ENCODE data around the gene TESMIN. TPM values are rescaled to one million over a fixed set of nuclear protein-coding genes. Genes with fewer than 3 reads are reported as not detected.

The TESMIN gene
- total and polyA plus RNA-seq, 2 of the 4 experiments (the other 2 are of a cell fraction), result 0.90 to 2.2 TPM

DNA sequence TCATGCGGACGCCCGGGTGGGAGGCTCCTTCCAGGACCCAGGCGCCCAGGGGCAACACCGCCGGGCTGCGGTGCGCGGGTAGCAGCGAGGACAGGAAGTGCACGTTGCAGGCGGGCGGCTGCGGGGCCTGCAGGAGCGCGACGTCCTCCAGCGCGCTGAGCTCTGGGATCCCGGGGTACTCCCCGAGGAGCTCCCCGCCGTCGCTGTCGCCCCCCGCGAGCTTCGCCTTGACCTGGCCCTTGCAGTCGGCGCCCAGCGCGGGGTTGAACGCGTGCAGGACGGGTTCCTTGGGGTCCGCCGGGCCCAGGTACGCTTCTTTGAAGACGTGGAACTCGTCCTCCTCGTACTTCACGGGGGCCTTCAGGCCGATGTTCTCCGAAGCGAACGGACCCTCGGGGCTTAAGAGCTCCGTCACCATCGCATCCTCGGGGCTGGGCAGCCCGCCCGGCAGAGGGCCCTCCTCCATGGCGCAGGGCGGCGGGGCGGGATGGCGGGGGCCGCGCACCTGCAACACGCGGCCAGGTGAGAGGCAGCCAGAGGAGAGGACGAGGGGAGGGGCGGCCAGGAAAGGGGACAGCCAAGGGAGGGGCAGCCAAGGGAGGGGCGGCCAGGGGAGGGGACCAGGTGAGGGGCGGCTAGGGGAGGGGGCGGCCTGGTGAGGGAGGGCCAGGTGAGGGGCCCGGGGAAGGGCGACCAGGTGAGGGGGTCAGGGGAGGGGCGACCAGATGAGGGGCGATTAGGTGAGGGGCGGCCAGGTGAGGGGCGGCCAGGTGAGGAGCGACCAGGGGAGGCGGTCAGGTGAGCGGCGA is 921 bp downstream of the TESMIN start:
- no peak overlapping the region for H2BK15ac ChIP-seq (ENCODE audit: low read depth, low read length)
- no peak overlapping the region for H2BK120ac ChIP-seq (ENCODE audit: low read depth, low read length)
- no peaks in the 10 kb centered on the region for H3K27me3 ChIP-seq (ENCODE audit: control insufficient read depth, insufficient read depth, low read length)
- no peak overlapping the region for H3K14ac ChIP-seq (replicated peaks; ENCODE audit: low read depth, low read length)
- 52% methylated on average over 35 of the region's 76 CpGs; no CpG with 5 or more reads in 1 of the 2 experiments for WGBS, 2 experiments (ENCODE audit: extremely low coverage in 2 of 2, insufficient read length in 1 of 2)
- no peak overlapping the region for H3K56ac ChIP-seq (ENCODE audit: extremely low read depth, insufficient read depth, low read length)
- no peaks in the 10 kb centered on the region for H3K4me1 ChIP-seq (ENCODE audit: control insufficient read depth, insufficient read depth, low read length)
- H4K8ac ChIP-seq (ENCODE audit: low read depth in 2 of 2, low read length in 2 of 2), result no peak overlapping the region
- no peak for DNase-seq
- no peaks in the 10 kb centered on the region for H3K9me3 ChIP-seq (ENCODE audit: control insufficient read depth, insufficient read depth, low read length)
- no peak overlapping the region for H2BK5ac ChIP-seq (ENCODE audit: low read depth, low read length, poor library complexity, severe bottlenecking)
- dilution Hi-C loops (cut with HindIII; ENCODE audit: low sequenced_read_pairs, unreplicated experiment), result no loop called here
- ChIA-PET CTCF (no interaction called here), POLR2A (ENCODE audit: unreplicated experiment) (no interaction called here)
- no peak overlapping the region for H4K5ac ChIP-seq (ENCODE audit: low read depth, low read length)
- H4K20me1 ChIP-seq (ENCODE audit: insufficient read depth, low read length), result no peaks in the 10 kb centered on the region
- H3K27ac ChIP-seq (ENCODE audit: insufficient read depth, low read length), result no peak overlapping the region
- H3K4me2 ChIP-seq (ENCODE audit: low read depth, low read length), result no peak overlapping the region
- H3K18ac ChIP-seq (ENCODE audit: low read depth, low read length), result no peak overlapping the region
- no peak overlapping the region for H3K9ac ChIP-seq (ENCODE audit: low read depth, low read length)
- intact Hi-C loops (cut with micrococcal nuclease), result no loop called here
- no peaks in the 10 kb centered on the region for H3K9me1 ChIP-seq (ENCODE audit: insufficient read depth, low read length)
- no peak overlapping the region for H2AK5ac ChIP-seq (ENCODE audit: low read depth, low read length)
- no peak overlapping the region for H4K91ac ChIP-seq (ENCODE audit: insufficient read depth, low read depth, low read length)
- BruUV-seq (replicated peaks), result no TSS peak
- ATAC-seq (ENCODE audit: low read depth), result no peak
- in situ Hi-C loops (cut with MboI; ENCODE audit: low sequenced_read_pairs), result no loop called here
- no peak overlapping the region for H2BK20ac ChIP-seq (ENCODE audit: low read depth, low read length)
- TF ChIP-seq, protein P1, sequence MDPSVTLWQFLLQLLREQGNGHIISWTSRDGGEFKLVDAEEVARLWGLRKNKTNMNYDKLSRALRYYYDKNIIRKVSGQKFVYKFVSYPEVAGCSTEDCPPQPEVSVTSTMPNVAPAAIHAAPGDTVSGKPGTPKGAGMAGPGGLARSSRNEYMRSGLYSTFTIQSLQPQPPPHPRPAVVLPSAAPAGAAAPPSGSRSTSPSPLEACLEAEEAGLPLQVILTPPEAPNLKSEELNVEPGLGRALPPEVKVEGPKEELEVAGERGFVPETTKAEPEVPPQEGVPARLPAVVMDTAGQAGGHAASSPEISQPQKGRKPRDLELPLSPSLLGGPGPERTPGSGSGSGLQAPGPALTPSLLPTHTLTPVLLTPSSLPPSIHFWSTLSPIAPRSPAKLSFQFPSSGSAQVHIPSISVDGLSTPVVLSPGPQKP (IDR thresholded peaks at IDR 0.05; ENCODE audit: borderline replicate concordance, low read depth, low read length), result no peak
- no peak for TF ChIP-seq MXI1 (IDR thresholded peaks at IDR 0.05; ENCODE audit: borderline replicate concordance, low read depth, low read length)
- TF ChIP-seq RFX5 (IDR thresholded peaks at IDR 0.05; ENCODE audit: low read depth, low read length), result no peak
- TF ChIP-seq, protein P2, sequence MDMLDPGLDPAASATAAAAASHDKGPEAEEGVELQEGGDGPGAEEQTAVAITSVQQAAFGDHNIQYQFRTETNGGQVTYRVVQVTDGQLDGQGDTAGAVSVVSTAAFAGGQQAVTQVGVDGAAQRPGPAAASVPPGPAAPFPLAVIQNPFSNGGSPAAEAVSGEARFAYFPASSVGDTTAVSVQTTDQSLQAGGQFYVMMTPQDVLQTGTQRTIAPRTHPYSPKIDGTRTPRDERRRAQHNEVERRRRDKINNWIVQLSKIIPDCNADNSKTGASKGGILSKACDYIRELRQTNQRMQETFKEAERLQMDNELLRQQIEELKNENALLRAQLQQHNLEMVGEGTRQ (IDR thresholded peaks at IDR 0.05; ENCODE audit: low read depth, low read length), result no peak
- no peak for TF ChIP-seq CTCF (conservative IDR thresholded peaks at IDR 0.05; ENCODE audit: low read depth, low read length)
- no peak for TF ChIP-seq RCOR1 (IDR thresholded peaks at IDR 0.05; ENCODE audit: insufficient replicate concordance, low read length)
- no peak for TF ChIP-seq SMC3 (IDR thresholded peaks at IDR 0.05; ENCODE audit: low read depth, low read length)
- TF ChIP-seq MAFK (IDR thresholded peaks at IDR 0.05; ENCODE audit: low read depth, low read length), result no peak
- TF ChIP-seq CHD1 (IDR thresholded peaks at IDR 0.05; ENCODE audit: low read depth, low read length), result no peak
- no peak for TF ChIP-seq MAZ (IDR thresholded peaks at IDR 0.05; ENCODE audit: borderline replicate concordance, low read depth, low read length)
- no peak for TF ChIP-seq FOS (IDR thresholded peaks at IDR 0.05; ENCODE audit: low read depth, low read length)
- TF ChIP-seq POLR2A (IDR thresholded peaks at IDR 0.05; ENCODE audit: low read depth, low read length), result no peak
- TF ChIP-seq CEBPB (IDR thresholded peaks at IDR 0.05; ENCODE audit: low read depth, low read length), result no peak
- no peak for TF ChIP-seq NFE2L2 (IDR thresholded peaks at IDR 0.05; ENCODE audit: low read depth, low read length)
- TF ChIP-seq RAD21 (IDR thresholded peaks at IDR 0.05; ENCODE audit: low read length), result no peak
- no peaks in the 10 kb centered on the region for H3K79me1 ChIP-seq (ENCODE audit: low read depth in 1 of 2, low read length in 2 of 2)
- peaks cover 4% of the 10 kb centered on the region; the same call in 1 of the 2 replicates for H3K36me3 ChIP-seq (ENCODE audit: control insufficient read depth, insufficient read depth, low read length)
- no peak overlapping the region for H3K23ac ChIP-seq (ENCODE audit: low read depth, low read length)
- H2AK9ac ChIP-seq (replicated peaks; ENCODE audit: low read depth, low read length, poor library complexity), result no peak overlapping the region
- no peak overlapping the region for H3K4me3 ChIP-seq (ENCODE audit: insufficient read depth, low read depth, low read length)
- H3K4ac ChIP-seq (ENCODE audit: low read depth, low read length), result no peak overlapping the region
- no peak overlapping the region for H2AFZ ChIP-seq (replicated peaks; ENCODE audit: low read length, poor library complexity)

Data from IMR-90 (cell line).